ENCODE results near the gene CLEC2D. TPM values are rescaled to one million over a fixed set of nuclear protein-coding genes. Genes with fewer than 3 reads are reported as not detected.
"Not testable (repeated sequence)": the region's sequence is repeated elsewhere in the genome, so short reads cannot be mapped to it uniquely, and the experiment has no call there.

CLEC2D gene
- total RNA-seq, 6 donors from 2014 or later, result 7.0 to 34.8 (median 12.2) TPM

- no peaks in the 10 kb centered on the region for H3K4me1 ChIP-seq
- TF ChIP-seq CTCF (IDR thresholded peaks at IDR 0.05), result no peak
- no peak for TF ChIP-seq POLR2AphosphoS5 (IDR thresholded peaks at IDR 0.05)
- TF ChIP-seq POLR2A (IDR thresholded peaks at IDR 0.05), result no peak
- TF ChIP-seq EP300 (IDR thresholded peaks at IDR 0.05), result no peak
- no peak overlapping the region for H3K27ac ChIP-seq
- no peak overlapping the region for H3K4me3 ChIP-seq
- 73 to 89% methylated on average over 1 of the region's 1 CpG for whole genome bisulfite sequencing, 2 donors
- no peaks in the 10 kb centered on the region for H3K27me3 ChIP-seq
- no peak for ATAC-seq (ENCODE audit: low FRiP score in 2 of 2)
- H3K36me3 ChIP-seq, result peaks cover 5 to 32% (median 15%) of the 10 kb centered on the region in 4 donors
- no peak for DNase-seq
- peaks cover 0 to 11% (median 0%) of the 10 kb centered on the region in 4 donors for H3K9me3 ChIP-seq
Measured at GRCh38 chr12:9692909-9693308, 23.4 kb downstream of the CLEC2D start.

GRCh38 chr12:9694241-9694640 is 24.7 kb downstream of the CLEC2D start:
- H3K9me3 ChIP-seq, result peaks cover 0 to 11% (median 0%) of the 10 kb centered on the region in 4 donors
- no peaks in the 10 kb centered on the region for H3K27me3 ChIP-seq
- peaks cover 0 to 5% (median 3%) of the 10 kb centered on the region in 4 donors for H3K4me1 ChIP-seq
- WGBS, 2 donors, result 58 to 61% methylated on average over 1 of the region's 1 CpG
- ATAC-seq (ENCODE audit: low FRiP score in 2 of 2), result peak in 1 of 2 donors; percentile 57
- H3K4me3 ChIP-seq, result no peak overlapping the region
- no peak for TF ChIP-seq EP300 (IDR thresholded peaks at IDR 0.05)
- no peak for TF ChIP-seq POLR2AphosphoS5 (IDR thresholded peaks at IDR 0.05)
- TF ChIP-seq POLR2A (IDR thresholded peaks at IDR 0.05), result no peak
- no peak for TF ChIP-seq CTCF (IDR thresholded peaks at IDR 0.05)
- H3K27ac ChIP-seq, result no peak overlapping the region
- peaks cover 0 to 20% (median 7%) of the 10 kb centered on the region in 4 donors for H3K36me3 ChIP-seq
- DNase-seq, result no peak

- DNase-seq; H3K27me3 ChIP-seq; H3K27ac ChIP-seq; ATAC-seq (ENCODE audit: low FRiP score in 2 of 2); H3K4me3 ChIP-seq: not testable (repeated sequence)
- 95 to 97% methylated on average over 9 of the region's 9 CpGs for WGBS, 2 donors
- Histone ChIP-seq H3K9me3 (peaks cover 0 to 11% (median 0%) of the 10 kb centered on the region in 4 donors), H3K4me1 (peaks cover 7 to 13% (median 12%) of the 10 kb centered on the region in 4 donors), H3K36me3 (peaks cover 0 to 15% (median 7%) of the 10 kb centered on the region in 4 donors)
Measured at GRCh38 chr12:9695150-9695549, 25.6 kb downstream of the CLEC2D start.

- not testable (repeated sequence) for H3K27ac ChIP-seq; DNase-seq; ATAC-seq (ENCODE audit: low FRiP score in 2 of 2); H3K36me3 ChIP-seq; H3K4me3 ChIP-seq; H3K27me3 ChIP-seq
- 93 to 99% methylated on average over 3 of the region's 3 CpGs for WGBS, 2 donors
- Histone ChIP-seq H3K4me1 (peaks cover 9 to 16% (median 14%) of the 10 kb centered on the region in 4 donors), H3K9me3 (peaks cover 0 to 11% (median 0%) of the 10 kb centered on the region in 4 donors)
Measured at GRCh38 chr12:9695661-9696060, 26.1 kb downstream of the CLEC2D start.

- no peak for TF ChIP-seq POLR2AphosphoS5 (IDR thresholded peaks at IDR 0.05)
- no peak for TF ChIP-seq CTCF (IDR thresholded peaks at IDR 0.05)
- no peak for TF ChIP-seq POLR2A (IDR thresholded peaks at IDR 0.05)
- no peak for TF ChIP-seq EP300 (IDR thresholded peaks at IDR 0.05)
- no peak overlapping the region for H3K4me3 ChIP-seq
- DNase-seq (no peak), ATAC-seq (ENCODE audit: low FRiP score in 2 of 2) (no peak)
- no peak overlapping the region for H3K27ac ChIP-seq
- H3K36me3 ChIP-seq, result peaks cover 0 to 10% (median 7%) of the 10 kb centered on the region in 4 donors
- H3K4me1 ChIP-seq, result peaks cover 9 to 16% (median 14%) of the 10 kb centered on the region in 4 donors
- H3K27me3 ChIP-seq, result no peaks in the 10 kb centered on the region
- peaks cover 0 to 11% (median 0%) of the 10 kb centered on the region in 4 donors for H3K9me3 ChIP-seq
Measured at GRCh38 chr12:9697619-9698018, 28.1 kb downstream of the CLEC2D start.

GRCh38 chr12:9698681-9699080 is 29.2 kb downstream of the CLEC2D start:
- TF ChIP-seq POLR2A (IDR thresholded peaks at IDR 0.05), result no peak
- TF ChIP-seq CTCF (IDR thresholded peaks at IDR 0.05), result no peak
- TF ChIP-seq POLR2AphosphoS5 (IDR thresholded peaks at IDR 0.05), result no peak
- TF ChIP-seq EP300 (IDR thresholded peaks at IDR 0.05), result no peak
- Histone ChIP-seq H3K4me3 (no peak overlapping the region), H3K36me3 (peaks cover 0 to 7% (median 6%) of the 10 kb centered on the region in 4 donors), H3K9me3 (peaks cover 0 to 11% (median 0%) of the 10 kb centered on the region in 4 donors), H3K27ac (no peak overlapping the region), H3K4me1 (peaks cover 9 to 16% (median 14%) of the 10 kb centered on the region in 4 donors), H3K27me3 (no peaks in the 10 kb centered on the region)
- no peak for DNase-seq
- 69 to 72% methylated on average over 2 of the region's 2 CpGs for WGBS, 2 donors
- ATAC-seq (ENCODE audit: low FRiP score in 2 of 2), result no peak
